GM12873 (cell line): ENCODE measurements around the gene CPLANE1.

Experiments used
- CTCF ChIP-seq: IDR thresholded peaks from 2 replicates; pipeline ENCODE4 v1.5.1; 2012; ENCODE audit warnings: low read depth, mild to moderate bottlenecking, moderate library complexity, low read length, control low read depth; ENCODE audit not compliant: insufficient read depth; ENCODE audit errors: missing control alignments

Gene CPLANE1

GRCh38 chr5:37112383-37112991 lies 136.7 kb downstream of the CPLANE1 start:
- no peak for TF ChIP-seq CTCF

- TF ChIP-seq CTCF, result no peak
Observed at GRCh38 chr5:37111426-37112382, 137.5 kb downstream of the CPLANE1 start.

GRCh38 chr5:37110135-37110534 lies 139.0 kb downstream of the CPLANE1 start:
- no peak for TF ChIP-seq CTCF

- TF ChIP-seq CTCF, result no peak
Observed at GRCh38 chr5:37109338-37109737, 139.8 kb downstream of the CPLANE1 start.

GRCh38 chr5:37103302-37103701 lies 145.9 kb downstream of the CPLANE1 start:
- no peak for TF ChIP-seq CTCF

- TF ChIP-seq CTCF, result no peak
Observed at GRCh38 chr5:37090781-37091180, 158.4 kb downstream of the CPLANE1 start.

GRCh38 chr5:37090123-37090726 lies 159.0 kb downstream of the CPLANE1 start:
- no peak for TF ChIP-seq CTCF
